Osteoblast (primary cell): ENCODE results near the gene GLOD4. TPM values are rescaled to one million over a fixed set of nuclear protein-coding genes. Genes with fewer than 3 reads are reported as not detected.
"Not testable (repeated sequence)": the region's sequence is repeated elsewhere in the genome, so short reads cannot be mapped to it uniquely, and the experiment has no call there.

Experiments
- DNase-seq: peaks from one replicate; pipeline ENCODE4 v3.0.0; 2011; ENCODE audit warnings: low spot score, mixed read lengths; ENCODE audit not compliant: insufficient read length; ENCODE audit errors: missing footprints
- H2AFZ ChIP-seq: 2 replicates; pipeline ENCODE4 v1.6.0; 2011; ENCODE audit warnings: mild to moderate bottlenecking, low read length
- H3K27ac ChIP-seq: 2 replicates; pipeline ENCODE4 v1.5.1; 2011; ENCODE audit warnings: mild to moderate bottlenecking, low read depth, low read length, moderate library complexity
- H3K27me3 ChIP-seq: 2 replicates; pipeline ENCODE4 v1.6.0; 2012; ENCODE audit warnings: mild to moderate bottlenecking, control low read depth, inconsistent platforms, low read length, moderate library complexity; ENCODE audit not compliant: insufficient read depth
- H3K36me3 ChIP-seq: 2 replicates; pipeline ENCODE4 v1.5.1; 2011; ENCODE audit warnings: mild to moderate bottlenecking, low read length, control low read depth, moderate library complexity; ENCODE audit not compliant: insufficient read depth
- H3K4me1 ChIP-seq: 2 replicates; pipeline ENCODE4 v1.5.1; 2011; ENCODE audit warnings: mild to moderate bottlenecking, low read length, control low read depth, moderate library complexity; ENCODE audit not compliant: insufficient read depth
- H3K4me2 ChIP-seq: 2 replicates; pipeline ENCODE4 v1.6.0; 2011; ENCODE audit warnings: mild to moderate bottlenecking, low read length; ENCODE audit not compliant: insufficient read depth
- H3K4me3 ChIP-seq: fragments of 200-600 bp; sonication (generic); 3 replicates; pipeline ENCODE4 v1.5.1; 2012; ENCODE audit warnings: mild to moderate bottlenecking, low read length, inconsistent platforms; ENCODE audit not compliant: insufficient read depth
- H3K79me2 ChIP-seq: 2 replicates; pipeline ENCODE4 v1.6.0; 2012; ENCODE audit warnings: mild to moderate bottlenecking, low read length, control low read depth, inconsistent platforms; ENCODE audit not compliant: insufficient read depth
- H3K9me3 ChIP-seq: 2 replicates; pipeline ENCODE4 v1.5.1; 2011; ENCODE audit warnings: low read depth, low read length, control low read depth
- H4K20me1 ChIP-seq: 2 replicates; pipeline ENCODE4 v1.6.0; 2012; ENCODE audit warnings: mild to moderate bottlenecking, low read length, control low read depth; ENCODE audit not compliant: insufficient read depth
- total RNA-seq: library from RNA; depleted of rRNA; stranded (reverse); fragments of >200 nt; gene quantifications from 2 replicates; pipeline ENCODE4 v1.2.3, GENCODE V29; 2012
- TF ChIP-seq, protein P1 (sequence below): IDR thresholded peaks from 2 replicates; pipeline ENCODE4 v1.5.1; 2011; ENCODE audit warnings: mild to moderate bottlenecking, low read depth, low read length, moderate library complexity; ENCODE audit errors: extremely low read depth

GLOD4 gene
- total RNA-seq, 1 donor: 39.4 TPM

DNA sequence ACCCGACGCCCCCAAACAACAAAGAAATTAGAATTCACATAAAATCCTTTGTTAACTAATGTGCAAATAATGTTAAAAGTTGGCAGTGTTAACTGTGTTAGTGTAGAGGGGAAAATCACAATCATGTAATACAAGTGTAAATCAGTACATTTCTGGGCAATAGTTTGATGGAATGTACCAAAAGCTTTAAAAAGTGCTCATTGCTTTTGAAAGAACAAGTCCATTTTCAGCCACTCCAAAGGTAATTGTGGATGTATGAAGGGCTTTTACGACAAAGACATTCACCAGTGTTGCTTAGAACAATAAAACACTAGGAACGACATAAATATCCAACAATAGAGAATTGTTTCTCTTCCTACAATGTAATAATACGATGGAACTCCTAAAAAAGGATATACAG lies 9.1 kb downstream of the GLOD4 start:
- peaks cover 8% of the 10 kb centered on the region for H3K79me2 ChIP-seq
- TF ChIP-seq, protein P1, sequence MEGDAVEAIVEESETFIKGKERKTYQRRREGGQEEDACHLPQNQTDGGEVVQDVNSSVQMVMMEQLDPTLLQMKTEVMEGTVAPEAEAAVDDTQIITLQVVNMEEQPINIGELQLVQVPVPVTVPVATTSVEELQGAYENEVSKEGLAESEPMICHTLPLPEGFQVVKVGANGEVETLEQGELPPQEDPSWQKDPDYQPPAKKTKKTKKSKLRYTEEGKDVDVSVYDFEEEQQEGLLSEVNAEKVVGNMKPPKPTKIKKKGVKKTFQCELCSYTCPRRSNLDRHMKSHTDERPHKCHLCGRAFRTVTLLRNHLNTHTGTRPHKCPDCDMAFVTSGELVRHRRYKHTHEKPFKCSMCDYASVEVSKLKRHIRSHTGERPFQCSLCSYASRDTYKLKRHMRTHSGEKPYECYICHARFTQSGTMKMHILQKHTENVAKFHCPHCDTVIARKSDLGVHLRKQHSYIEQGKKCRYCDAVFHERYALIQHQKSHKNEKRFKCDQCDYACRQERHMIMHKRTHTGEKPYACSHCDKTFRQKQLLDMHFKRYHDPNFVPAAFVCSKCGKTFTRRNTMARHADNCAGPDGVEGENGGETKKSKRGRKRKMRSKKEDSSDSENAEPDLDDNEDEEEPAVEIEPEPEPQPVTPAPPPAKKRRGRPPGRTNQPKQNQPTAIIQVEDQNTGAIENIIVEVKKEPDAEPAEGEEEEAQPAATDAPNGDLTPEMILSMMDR: no peak
- no peak overlapping the region for H3K27ac ChIP-seq
- no peak overlapping the region for H3K4me2 ChIP-seq
- H2AFZ ChIP-seq: no peak overlapping the region
- peaks cover 67% of the 10 kb centered on the region for H3K36me3 ChIP-seq
- DNase-seq: no peak
- no peaks in the 10 kb centered on the region for H3K4me1 ChIP-seq
- H4K20me1 ChIP-seq: no peaks in the 10 kb centered on the region
- H3K27me3 ChIP-seq: no peaks in the 10 kb centered on the region
- H3K4me3 ChIP-seq: no peak overlapping the region
- H3K9me3 ChIP-seq: no peaks in the 10 kb centered on the region

DNA sequence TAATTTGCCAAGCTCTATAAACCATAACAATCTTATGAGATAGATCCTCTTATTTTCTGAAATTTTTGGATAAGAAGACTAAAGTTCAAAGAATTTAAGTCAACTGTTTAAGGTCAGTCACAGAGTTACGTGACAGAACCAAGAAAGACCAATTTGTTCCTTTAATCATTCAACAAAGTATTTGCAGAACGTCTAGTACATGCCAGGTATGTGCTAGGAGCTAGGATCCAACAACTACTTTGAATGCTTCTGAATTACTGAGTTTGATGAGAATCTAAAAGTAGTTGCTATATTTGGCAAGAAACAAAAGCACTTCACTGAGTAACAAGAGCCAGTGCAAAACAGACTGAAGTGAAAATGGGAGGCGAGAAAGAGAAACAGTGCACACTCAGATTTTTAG lies 15.0 kb downstream of the GLOD4 start:
- H3K9me3 ChIP-seq: no peaks in the 10 kb centered on the region
- no peak for DNase-seq
- no peaks in the 10 kb centered on the region for H3K27me3 ChIP-seq
- TF ChIP-seq, protein P1: no peak
- no peaks in the 10 kb centered on the region for H3K4me1 ChIP-seq
- no peak overlapping the region for H2AFZ ChIP-seq
- H3K27ac ChIP-seq: no peak overlapping the region
- H3K4me2 ChIP-seq: no peak overlapping the region
- peaks cover 37% of the 10 kb centered on the region for H3K36me3 ChIP-seq
- H4K20me1 ChIP-seq: no peaks in the 10 kb centered on the region
- H3K4me3 ChIP-seq: no peak overlapping the region
- no peaks in the 10 kb centered on the region for H3K79me2 ChIP-seq

DNA sequence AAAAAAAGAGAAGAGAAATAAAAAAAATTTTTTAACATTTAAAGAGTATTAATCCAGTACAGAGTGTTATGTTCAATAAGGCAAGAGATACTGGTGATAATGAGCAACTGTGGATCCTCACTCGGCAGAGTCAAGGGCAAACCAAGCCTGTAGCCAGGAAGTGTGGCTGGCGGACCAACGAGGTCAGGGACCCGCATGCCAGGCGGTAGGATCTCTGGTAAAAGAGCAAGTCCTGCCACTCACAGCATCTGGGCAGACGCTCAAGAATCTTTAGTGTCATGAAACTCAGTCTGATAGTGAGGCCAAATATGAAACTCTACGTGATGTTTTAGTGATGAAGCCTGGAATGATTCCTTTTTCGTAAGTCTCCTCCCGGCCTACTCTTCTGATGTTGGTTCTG lies 21.7 kb downstream of the GLOD4 start:
- no peaks in the 10 kb centered on the region for H3K4me1 ChIP-seq
- TF ChIP-seq, protein P1: no peak
- peaks cover 45% of the 10 kb centered on the region for H3K36me3 ChIP-seq
- no peak overlapping the region for H3K27ac ChIP-seq
- H3K27me3 ChIP-seq: no peaks in the 10 kb centered on the region
- H3K79me2 ChIP-seq: no peaks in the 10 kb centered on the region
- H3K9me3 ChIP-seq: no peaks in the 10 kb centered on the region
- DNase-seq: no peak
- no peak overlapping the region for H3K4me2 ChIP-seq
- H4K20me1 ChIP-seq: no peaks in the 10 kb centered on the region
- H3K4me3 ChIP-seq: no peak overlapping the region
- H2AFZ ChIP-seq: no peak overlapping the region

DNA sequence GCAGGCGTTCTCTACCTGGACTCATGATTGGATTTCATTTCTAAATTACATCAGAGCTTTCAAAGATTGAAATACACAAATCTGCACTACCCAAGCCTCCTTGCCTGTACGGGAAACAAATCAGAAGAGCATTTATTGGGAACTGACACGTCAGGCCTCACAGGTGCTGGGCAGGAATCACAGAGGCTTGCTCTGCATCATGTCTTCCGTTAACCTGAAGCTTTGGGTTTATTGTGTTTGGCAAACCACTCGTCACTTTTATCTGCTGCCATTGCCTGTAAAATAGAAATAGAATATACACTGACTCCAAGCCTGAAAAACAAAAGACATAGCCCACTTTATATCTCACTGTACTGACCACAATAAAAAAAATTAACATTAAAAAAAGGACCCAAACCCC lies 22.1 kb downstream of the GLOD4 start:
- Histone ChIP-seq H3K4me2 (no peak overlapping the region), H3K27me3 (no peaks in the 10 kb centered on the region), H4K20me1 (no peaks in the 10 kb centered on the region), H3K36me3 (peaks cover 42% of the 10 kb centered on the region), H3K27ac (no peak overlapping the region), H3K4me1 (no peaks in the 10 kb centered on the region), H2AFZ (no peak overlapping the region), H3K79me2 (no peaks in the 10 kb centered on the region), H3K4me3 (no peak overlapping the region), H3K9me3 (no peaks in the 10 kb centered on the region)
- no peak for DNase-seq
- TF ChIP-seq, protein P1: no peak

DNA sequence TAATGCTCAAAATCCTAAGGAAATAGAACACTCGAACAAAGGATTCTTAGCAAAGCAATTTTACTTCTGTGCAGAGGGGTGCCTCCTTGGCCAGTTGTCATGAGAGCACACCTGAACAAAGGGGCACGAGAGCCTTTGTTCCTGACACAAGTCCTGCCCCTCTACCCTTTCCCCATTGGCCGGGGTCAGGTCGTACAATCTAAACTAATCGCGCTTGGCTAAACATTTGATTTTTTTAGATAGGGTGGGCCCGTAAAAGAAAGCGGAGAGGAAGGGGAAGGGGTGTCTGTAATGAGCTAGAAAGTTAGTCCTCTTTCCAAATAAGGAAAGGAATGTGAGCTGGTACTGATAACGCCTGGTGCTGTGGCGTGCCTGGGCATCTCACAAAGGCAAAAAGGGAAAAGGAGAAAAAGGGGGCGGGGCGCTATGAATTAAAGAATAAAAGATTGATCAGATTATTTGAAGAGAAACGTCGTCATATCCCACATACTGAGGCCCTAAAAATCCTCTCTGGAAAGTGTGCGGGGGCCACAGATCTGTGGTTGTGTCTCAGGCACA lies 26.0 kb downstream of the GLOD4 start:
- not testable (repeated sequence) for H2AFZ ChIP-seq, H3K4me2 ChIP-seq, H4K20me1 ChIP-seq, H3K27me3 ChIP-seq, H3K4me3 ChIP-seq, H3K4me1 ChIP-seq, DNase-seq, H3K9me3 ChIP-seq, H3K79me2 ChIP-seq, H3K27ac ChIP-seq
- H3K36me3 ChIP-seq: peaks cover 29% of the 10 kb centered on the region

DNA sequence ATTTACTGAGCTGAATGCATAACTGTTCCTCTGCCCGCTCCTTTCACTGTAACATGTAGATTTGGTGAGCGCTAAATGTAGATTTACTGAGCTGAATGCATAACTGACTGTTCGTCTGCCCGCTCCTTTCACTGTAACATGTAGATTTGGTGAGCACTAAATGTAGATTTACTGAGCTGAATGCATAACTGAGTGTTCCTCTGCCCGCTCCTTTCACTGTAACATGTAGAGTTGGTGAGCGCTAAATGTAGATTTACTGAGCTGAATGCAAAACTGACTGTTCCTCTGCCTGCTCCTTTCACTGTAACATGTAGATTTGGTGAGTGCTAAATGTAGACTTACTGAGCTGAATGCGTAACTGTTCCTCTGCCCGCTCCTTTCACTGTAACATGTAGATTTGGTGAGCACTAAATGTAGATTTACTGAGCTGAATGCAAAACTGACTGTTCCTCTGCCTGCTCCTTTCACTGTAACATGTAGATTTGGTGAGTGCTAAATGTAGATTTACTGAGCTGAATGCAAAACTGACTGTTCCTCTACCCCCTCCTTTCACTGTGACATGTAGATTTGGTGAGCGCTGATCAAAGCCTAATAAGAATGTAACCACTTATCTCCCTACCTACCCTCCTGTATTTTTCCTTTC lies 26.6 kb downstream of the GLOD4 start:
- H3K36me3 ChIP-seq: peaks cover 23% of the 10 kb centered on the region

More for the DNA sequence above, 26.6 kb downstream of the GLOD4 start:
- not testable (repeated sequence) for H3K4me3 ChIP-seq, H3K9me3 ChIP-seq, DNase-seq, H3K27ac ChIP-seq, H2AFZ ChIP-seq, H3K4me2 ChIP-seq, H3K27me3 ChIP-seq, H4K20me1 ChIP-seq
- Histone ChIP-seq H3K79me2 (peaks cover 15% of the 10 kb centered on the region), H3K4me1 (peaks cover 12% of the 10 kb centered on the region)
